NT2/D1 (cell line): ENCODE data around the gene RTN4RL1.

ENCODE experiments used
- SUZ12 ChIP-seq: IDR thresholded peaks from 2 replicates; pipeline ENCODE4 v1.6.1; 2011; ENCODE audit not compliant: insufficient read length, insufficient read depth; ENCODE audit errors: extremely low read depth
- YY1 ChIP-seq: IDR thresholded peaks from 2 replicates; pipeline ENCODE4 v1.6.1; 2011; ENCODE audit not compliant: insufficient read length, insufficient read depth
- ZNF274 ChIP-seq: IDR thresholded peaks from 2 replicates; pipeline ENCODE4 v1.6.1; 2011; ENCODE audit warnings: mild to moderate bottlenecking, low read depth, low read length

DNA sequence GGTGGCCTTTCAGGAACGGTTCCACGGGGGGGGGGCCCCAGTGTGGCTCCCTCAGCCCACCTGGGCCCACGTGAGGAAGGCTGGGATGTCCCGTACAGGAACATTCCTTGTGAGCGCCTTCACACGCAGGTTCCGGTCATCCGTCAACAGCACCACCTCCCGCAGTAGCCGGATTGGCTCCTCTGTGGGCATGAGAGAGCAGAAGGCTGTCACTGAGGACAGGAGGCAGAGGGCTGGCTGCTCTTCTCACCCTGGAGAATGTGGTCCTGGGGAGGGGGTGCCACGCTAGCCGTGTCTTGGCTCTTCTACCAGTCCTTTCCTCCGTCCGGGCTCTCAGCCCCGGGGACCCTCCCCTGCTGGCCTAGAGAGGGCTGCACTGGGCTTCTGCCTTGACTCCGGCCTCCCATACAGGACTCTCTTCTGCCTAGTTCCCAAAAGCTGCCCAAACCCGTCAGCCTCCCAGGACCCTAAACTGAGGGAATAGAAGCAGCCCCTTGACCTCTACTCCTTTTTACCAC, 36.4 kb upstream of the RTN4RL1 start:
- no peak for TF ChIP-seq ZNF274
- TF ChIP-seq YY1: no peak
- TF ChIP-seq SUZ12: no peak
